Bone marrow (tissue), 2 donors: ENCODE results near the gene PTPRR.
"Not testable (repeated sequence)": the region's sequence is repeated elsewhere in the genome, so short reads cannot be mapped to it uniquely, and the experiment has no call there.

ENCODE experiments used
- DNase-seq, 2 donors: peaks; one replicate each; lab custom pipeline; 2025; lab: John Stamatoyannopoulos, UW

The PTPRR gene

DNA sequence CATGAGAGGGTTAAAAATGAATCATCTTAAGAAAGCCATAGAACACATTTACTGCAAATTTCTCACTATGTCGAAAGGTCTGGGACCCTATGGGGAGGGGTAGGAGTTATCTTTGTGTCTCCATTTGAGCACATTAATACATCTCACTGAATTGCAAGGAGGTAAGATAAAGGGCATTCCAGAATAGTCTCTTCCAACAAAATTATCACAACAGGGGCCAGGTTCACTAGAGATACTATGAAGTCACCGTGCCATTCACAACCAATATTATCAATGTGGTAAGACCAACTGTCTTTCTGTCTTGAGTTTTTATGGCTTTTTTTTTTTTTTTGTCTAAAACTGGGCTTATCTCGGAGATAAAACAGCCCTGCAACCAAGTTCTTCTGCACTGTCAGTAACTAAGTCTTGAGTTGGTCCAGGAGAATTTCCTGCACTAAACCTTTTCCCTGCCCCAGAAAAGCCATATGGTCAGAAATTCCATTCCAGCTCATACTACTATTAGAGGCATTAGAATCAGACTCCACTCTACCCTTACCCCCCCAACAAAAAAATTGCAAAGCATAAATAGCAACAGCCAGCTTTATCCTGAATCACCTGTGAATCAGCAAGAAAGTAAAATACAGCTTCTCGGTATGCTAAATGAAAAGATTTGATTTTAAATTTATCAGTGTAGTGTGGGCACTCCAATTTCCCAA, 79.7 kb downstream of the PTPRR start:
- DNase-seq = no peak

DNA sequence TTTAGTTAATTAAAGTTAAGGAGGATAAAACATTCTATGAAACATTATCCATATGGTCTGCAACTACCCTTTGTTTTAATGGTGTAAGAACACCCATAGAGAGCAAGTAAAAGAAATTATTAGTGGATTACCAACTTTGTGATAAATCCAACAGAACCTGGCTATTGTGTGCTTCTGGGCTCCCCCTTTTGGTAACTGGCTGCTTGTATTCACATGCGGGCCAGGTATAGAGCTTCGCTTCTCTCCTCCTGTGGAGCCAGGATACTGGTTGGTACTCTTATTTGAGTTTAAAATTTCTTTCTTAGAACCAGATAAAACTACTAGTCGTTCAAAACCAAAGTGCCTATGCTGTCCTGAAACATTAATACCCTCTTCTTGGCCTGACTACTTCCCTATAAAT, 81.0 kb downstream of the PTPRR start:
- no peak for DNase-seq

DNA sequence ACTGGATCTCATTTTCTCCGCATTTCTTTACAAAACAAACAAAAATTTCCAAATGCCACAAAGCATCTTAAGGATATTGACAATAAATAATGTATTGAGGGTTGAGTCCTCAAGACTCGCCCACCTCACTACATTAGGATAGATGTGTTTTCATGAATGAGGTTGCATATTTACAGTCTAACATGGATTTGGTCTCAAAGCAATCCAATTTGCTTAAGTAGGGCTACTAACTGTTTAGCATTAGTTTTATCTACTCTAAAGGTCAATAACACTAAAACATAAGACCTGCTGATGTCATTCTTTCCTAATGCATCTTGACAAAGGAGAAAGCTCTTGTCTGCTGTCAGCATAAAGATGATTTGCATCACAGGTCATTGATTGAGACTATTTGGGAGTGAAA, 82.4 kb downstream of the PTPRR start:
- no peak for DNase-seq

DNA sequence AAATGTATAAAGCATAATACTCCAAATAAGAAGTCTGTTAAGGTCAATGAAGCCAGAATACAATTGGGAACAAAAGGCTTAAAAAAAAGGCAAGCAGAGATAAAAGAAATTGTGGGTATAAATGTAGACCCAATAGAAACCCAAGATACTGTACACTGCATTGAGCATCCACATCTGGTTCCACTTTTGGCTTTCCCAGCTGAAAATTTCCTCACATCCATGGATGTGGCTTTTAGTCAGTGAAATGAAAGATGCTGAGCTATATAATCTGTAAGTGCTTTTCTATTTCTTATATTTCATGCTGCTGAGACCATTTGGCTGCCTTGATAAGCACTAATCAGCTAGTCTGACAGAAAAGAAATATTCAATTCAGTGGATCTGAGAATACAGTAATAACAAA, 83.5 kb downstream of the PTPRR start:
- no peak for DNase-seq

DNA sequence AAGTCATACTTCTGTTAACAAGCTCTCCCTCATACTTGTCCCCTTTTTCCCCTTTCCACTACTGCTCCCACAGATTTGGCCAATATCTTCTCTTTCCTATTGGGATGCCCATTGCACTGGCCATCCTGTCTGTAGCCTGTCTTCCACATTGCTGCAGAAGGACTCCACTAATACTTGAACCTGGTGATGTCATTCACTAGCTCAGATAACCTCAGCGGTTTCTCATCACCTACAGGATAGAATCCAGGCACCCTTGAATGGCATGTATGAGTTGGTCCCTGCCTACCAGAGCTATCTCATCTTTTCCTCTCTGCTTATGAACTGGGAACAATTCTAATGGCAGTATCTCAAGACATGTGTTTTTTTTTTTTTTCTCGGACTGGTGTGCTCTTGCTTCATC, 84.6 kb downstream of the PTPRR start:
- no peak for DNase-seq

DNA sequence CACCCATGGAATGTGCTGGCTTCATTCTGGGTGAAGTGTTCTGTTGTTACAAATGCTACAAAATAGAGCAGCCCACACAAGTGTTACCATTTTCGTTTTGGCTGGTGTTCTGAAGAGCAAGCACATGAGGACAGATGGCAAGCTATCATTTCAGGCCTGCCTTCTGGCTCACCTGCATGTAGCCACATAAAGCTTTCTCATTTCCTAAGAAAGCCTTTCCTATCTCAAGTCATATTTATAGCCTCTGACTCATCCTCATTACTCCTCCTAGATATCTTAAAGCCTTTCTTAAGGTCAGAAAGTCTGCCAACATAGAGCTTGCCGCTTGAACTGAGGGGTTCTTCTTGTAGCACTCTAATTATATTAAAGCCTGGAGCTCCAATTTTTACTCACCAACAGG, 89.0 kb downstream of the PTPRR start:
- DNase-seq = no peak

DNA sequence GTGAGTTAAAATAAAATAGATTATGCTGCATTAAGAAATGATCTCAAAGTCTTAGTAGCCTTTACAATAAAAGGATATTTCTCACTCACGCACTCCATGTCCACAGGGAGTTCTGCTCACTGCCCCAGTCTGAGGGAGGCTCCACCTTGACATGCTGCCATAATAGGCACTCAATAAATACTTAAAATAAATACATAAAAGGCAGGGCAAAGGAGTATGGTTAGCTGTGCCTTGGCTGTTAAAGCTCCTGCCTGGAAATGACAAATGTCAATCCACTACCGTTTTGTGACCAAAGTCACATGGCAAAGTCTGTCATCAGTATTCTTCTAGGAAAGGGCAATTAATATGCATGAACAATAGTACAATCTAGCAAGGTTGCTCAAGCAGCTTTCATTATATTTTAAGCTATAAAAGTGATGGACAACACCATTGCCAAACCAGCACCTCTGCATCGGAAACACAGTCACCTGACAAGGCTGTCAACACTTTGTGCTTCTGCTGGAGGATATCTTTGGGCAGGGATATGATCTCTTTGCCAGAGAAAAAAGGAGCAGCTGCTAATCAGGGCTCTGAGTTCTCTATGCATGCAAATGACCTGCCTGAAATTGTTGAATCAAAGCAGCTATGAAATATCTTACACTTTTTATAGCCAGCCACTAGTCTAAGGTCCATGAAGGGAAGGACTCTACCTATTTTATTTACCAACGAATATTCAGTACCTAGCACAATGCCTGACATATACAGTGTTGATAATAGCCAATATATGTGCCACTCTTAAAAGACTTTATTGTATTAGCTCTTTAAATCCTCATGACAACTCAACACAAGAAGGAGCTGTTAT, 90.1 kb downstream of the PTPRR start:
- DNase-seq = no peak

DNA sequence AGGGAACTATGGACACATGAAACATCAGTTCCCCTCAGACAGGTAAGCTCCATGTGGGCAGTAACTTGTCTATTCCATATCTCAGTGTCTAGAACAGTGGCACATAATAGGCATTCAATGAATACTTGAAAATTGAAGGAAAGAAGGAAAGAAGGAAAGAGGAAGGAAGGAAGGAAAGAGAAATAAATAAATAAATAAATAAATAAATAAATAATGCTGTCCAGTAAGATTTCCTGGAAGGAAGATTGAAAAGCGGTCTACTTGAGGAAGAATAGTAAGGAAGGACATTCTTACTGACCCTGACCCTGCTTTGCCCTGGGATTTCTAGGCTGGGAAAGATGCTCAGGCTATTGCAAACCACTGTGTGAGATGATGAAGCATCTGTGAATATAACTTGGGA, 91.5 kb downstream of the PTPRR start:
- DNase-seq = no peak

DNA sequence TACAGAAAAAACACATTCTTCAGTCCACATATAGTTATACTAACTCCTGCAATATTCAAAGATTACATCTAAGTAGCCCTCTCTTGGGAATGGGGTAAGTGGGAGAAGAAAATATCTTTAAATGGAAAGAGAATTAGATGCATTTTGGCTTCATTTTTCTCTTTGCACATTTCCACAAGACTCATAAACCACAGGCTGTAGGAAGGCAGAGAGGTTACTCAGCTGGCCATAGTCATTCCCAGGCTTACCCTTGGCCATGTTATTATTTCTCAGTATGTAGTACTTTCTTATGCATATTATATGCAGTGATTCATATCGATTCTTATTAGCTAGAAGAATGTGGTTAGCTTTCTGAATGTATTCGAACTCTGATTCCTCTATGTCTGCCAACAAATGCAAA, 92.2 kb downstream of the PTPRR start:
- no peak for DNase-seq

DNA sequence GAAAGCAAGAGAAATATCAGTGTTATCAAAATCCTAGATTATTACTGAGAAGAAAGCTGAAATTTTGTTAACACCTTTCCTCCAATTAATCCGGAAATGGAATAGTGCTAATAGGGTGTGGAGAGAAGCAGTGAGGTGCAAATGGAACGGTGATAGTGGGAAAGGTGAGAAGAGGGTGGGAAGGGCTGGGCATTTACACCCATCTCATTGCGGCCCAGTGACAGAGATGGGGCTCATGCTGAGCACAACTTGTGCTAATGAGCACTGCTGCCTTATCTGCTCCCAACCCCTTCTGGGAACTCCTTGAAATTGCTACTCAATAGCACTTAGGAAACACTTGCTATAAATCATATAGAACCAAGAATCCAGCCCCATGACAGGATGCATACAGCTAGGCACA, 94.4 kb downstream of the PTPRR start:
- no peak for DNase-seq

DNA sequence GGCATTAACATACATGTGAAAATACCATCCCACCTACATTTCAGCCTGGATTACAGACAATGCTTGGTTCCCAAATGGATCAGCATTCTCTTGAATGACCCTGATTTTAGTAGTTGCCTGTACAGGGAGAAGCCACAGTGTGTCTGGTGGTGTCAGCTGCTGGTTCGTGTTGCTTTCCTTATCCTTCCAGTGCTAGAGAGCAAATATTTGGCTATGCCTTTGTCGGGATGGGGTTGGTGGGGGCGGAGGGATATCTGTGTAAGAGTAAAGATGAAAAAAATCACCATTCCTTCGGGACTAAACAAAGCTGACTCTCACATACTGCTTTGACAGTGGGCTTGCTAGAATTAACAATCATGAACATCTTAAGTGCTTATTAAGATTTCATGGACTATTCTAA, 96.0 kb downstream of the PTPRR start:
- DNase-seq = no peak

DNA sequence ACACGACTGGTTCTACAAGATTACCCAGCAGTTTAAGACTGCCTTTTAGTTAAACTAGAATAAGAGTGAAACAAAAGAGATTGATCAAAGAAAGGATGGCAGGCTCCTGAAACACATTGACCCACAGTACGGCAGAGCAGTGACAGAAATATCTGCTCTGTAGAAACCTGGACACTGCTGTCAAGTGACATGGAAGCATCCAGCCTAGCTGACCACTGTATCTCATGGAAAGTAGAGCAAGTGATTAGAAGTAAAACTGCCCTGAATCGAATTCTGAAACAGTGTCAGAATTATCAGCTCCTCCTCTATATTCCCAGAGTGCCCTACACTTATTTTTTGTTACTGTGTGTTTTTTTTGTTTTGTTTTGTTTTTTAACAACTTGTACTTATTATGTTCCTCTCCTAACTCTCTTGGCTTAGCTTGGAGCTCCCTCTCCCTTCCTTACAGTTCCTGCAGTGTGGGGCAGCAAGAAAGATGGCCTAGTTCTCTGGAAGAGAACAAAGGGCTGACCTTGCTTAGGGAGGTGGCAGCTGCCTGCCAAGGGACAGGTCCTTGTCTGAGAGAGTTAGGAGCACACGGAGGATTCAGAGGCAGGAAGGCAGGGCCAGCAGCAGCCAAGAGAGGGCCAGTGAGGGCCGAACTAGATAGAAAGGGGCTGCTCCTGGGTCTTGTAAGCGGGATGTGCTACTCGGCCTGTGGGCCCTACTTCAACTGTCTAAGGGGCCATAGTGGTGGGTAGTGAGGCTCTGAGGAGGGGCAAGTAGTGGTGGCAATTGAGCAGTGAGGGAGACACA, 97.2 kb downstream of the PTPRR start:
- DNase-seq = no peak

DNA sequence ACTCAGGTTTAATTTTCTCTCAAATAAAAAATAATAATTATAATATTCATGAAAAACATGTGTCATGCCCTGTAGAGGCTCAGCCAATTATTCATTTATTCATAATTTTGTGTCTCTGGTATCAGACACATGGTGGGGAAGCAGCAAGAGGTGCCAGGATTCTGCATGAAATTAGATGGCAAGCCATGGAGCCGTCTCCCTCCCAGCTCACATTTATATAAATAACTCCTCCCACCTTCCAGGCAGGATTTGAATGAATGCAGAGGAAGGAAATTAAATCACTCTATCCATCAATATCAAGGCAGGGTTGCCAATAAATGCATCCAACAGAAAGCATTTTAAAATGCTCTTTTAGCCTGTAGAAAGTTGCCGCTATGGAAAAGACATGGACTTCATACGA, 98.1 kb downstream of the PTPRR start:
- no peak for DNase-seq

DNA sequence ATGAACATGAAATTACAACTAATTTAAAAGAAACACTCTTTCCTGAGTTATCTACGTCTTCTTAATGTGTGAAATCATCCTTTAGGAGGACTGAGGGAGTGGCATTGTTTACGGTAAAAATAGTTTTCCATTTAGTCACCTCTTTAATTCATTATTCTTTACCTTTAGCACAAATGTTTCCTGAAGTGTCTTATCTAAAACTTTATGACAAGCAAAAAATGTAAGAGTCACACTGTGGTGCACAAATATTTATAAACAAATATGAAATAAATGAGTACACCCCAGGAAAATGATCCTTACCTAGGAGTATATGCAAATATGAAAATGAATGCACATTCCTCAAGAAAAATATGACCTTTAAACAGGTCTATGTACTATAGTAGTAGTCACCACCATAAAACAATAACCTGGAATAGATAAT, 104.6 kb downstream of the PTPRR start:
- no peak for DNase-seq

DNA sequence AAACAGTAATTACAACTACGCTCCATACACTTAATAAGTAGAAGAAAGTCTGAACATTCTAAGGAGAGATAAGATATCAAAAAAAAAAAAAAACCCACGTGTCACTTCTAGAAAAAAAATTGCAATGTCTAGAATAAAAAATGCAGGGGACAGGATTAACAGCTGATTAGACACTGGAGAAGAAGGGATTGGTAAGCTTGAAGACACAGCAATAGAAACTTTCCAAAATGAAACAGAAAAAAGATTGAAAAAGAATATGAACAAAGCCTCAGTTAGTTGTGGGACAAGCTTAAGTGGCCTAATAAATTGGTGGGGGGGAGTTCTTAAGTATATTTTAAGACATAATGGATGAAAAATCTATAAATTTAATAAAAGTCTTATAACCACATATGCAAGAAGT, 105.5 kb downstream of the PTPRR start:
- DNase-seq = no peak

DNA sequence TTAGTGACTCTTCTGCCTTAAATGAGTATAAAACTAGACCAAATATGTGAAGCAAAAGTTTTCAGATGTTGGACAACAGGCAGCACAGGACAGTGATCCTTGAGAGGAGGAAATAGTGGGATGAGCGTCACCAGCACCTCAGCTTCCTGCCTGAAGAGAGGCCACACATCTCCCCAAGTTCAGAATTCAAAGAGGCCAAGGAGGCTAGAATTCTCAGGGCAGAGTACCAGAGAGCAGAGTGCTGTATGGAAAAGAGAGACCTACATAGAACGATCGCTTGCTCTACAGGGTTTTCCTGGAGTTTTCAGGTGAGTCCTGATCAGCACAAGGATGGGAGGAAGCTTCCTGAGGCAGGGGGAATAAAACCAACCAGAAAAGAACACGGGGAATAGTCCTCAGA, 107.0 kb downstream of the PTPRR start:
- no peak for DNase-seq

DNA sequence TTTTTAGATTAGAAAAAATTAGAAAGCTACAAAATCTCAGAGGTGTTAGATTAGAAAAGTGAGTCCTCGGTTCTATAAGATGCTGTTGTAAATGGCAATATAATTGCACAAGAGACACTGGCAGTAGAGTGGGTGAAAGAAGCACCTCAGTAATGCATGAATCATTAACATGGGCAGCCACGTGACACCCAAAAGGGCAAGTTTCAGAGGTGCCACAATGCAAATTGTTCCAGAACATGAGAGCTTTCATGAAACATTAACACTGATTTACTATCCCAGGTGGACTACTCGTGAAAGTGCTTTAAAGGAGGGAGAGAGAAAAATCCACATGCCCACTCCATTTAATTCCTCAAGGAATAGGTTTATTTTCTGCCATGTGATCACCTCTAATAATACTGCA, 108.4 kb downstream of the PTPRR start:
- DNase-seq = no peak

DNA sequence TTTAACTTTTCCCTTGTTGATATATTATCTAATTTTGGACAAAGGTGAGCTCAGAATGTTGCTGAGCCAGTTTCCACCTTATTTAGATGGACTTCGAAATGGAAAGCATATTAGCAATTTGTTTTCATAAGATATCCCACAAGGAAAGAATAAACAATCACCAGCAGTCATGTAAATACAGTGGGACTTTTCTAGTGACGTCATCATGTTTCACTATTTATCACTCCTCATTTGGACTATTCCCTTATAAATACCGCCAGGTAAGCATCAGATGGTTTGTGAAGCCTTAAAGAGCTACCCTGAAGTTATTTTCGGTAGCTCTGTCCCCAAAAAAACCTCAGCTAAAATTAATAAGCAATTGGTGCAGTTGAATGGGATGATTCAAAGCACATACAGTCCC, 110.7 kb downstream of the PTPRR start:
- no peak for DNase-seq

DNA sequence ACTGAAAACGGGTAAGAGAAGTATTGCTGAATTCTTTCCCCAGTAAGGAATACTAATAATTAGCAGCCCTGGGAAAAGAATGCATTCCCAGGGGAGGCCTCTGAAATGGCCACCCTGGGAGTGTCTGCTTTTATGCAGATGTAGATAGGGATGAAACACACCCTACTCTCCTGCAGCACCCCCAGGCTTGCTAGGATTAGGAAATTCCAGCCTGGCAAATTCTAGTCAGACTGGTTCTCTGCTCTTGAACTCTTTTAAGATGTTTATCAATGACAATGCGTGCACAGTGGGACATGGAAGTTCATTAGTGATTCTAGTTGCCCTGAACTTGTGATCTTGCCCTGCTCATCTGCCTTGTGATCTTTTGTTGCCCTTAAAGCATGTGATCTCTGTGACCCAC, 112.5 kb downstream of the PTPRR start:
- DNase-seq = not testable (repeated sequence)

DNA sequence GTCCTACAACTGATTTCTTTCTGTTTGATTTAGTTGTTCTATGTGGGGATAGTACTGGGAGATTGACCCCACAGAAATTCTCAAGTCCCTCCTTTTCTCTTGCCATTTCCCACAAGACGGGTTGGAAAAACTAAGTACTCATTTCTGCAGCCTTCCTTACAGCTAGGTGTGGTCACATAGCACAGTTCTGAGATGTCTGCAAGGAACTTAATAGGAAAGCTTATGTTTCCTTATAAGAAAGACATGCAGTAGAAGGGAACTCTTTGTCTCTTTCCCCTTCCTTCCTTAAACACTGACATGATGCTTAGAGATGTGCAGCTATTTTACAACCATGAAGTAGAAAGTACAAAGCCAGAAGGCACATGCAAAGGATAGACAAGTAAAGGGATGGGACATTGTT, 113.7 kb downstream of the PTPRR start:
- no peak for DNase-seq

DNA sequence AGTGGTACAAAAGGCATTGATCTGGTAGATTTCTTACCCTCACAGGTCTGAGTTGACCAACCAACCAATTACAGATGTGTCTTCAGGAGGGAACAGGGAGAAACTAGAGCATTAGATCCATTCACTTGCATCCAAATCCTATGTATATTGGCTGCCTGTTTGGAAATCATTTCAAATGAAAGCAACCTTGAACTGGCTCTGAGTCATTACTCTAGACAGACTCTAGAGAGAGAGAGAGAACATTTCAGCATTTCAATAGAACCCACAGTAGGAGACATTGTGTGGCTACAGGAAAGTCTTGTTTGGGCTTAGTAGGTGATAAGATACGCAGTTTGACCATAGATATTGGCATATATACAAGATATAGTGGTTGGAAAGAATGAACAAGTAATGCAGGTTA, 114.5 kb downstream of the PTPRR start:
- DNase-seq = no peak

DNA sequence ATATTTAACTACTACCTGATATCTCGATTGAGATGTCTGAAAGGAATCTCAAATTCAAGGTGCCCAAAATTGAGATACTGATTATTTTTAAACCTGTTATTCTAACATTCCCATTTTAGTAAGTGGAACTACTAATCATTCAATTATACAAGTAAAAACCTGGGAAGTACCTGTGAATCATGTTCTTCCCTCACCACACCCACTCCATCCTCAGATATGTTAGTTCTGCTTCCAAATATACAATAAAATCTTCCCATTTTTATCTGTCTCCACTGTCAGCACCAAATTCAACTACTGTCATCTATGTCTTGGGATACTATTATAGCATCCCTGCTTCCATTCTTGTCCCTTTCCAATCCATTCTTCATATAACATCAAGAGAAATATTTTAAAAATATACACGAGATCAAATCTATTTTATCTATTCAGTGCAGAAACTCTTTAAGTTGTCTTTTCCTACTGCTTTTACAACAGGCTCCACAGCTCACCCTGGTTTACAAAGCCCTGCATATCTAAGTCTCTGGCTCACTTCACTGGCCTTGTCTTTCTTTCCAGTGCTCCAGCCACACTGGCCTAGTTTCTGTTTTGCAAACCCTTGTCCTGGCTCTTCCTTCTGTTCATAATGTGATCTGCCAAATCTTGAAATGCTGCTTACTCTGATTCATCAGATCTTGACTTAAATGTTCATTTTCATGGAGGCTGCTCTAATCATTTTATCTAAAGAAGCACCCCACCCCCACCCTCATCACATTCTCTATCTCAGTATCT, 122.3 kb downstream of the PTPRR start:
- DNase-seq = no peak
